Measurements from ENCODE around the gene CAMKMT.

Gene CAMKMT
- 1.0 to 5.9 (median 3.2) reads per million in 17 experiments for total RNA-seq

- peak; percentile 98 to 99 (median 98) for DNase-seq
Measured at GRCh38 chr2:44361330-44362206, at the start of gene CAMKMT, which contains the start of gene PREPL. Gene CAMKMT (plus strand): TSS chr2:44361947. Gene PREPL (minus strand): TSS chr2:44361494. CDS start chr2:44346342, 15,152 bp downstream.

- DNase-seq: peak in 3 of 4 experiments; percentile 20 to 48 (median 35)
Measured at GRCh38 chr2:44314362-44314761, 47.4 kb upstream of the CAMKMT start.

DNA sequence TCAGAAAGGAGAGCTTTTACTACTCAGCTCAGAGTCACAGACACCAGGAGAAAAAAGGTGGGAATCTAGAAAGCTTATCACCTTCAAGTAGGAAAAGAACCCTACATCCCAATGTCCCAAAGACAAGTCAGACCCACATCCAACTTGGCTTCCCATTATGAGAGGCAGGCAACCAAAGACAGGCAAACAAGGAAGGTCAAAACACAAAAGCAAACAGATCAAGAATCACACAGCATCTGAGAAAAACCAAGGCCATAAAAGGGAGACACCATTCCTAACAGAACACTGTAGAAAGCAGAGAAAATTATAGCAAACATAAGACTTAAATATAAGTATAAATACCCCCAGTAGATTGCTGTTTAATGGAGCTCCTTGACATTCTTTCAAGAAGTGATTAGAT is 45.8 kb upstream of the CAMKMT start:
- DNase-seq: no peak

DNA sequence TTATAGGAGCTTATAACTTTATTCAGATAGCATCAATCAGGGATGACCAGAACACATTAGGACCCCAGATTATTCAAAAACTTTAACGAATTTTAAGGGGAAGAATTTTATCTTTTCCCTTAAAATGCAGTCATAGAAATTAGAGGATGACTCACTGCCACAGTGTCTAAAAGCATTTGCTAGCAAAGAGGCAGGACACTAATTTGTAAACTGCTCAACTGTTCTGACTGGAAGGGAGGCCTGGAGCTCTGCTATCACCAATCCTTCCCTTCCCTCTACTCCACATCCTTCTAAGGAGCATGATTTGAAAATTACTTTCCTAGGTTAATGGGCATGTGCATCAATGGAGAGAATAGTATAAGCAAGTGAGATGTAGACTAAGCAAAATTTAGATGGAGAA is 40.9 kb upstream of the CAMKMT start:
- no peak for DNase-seq

DNA sequence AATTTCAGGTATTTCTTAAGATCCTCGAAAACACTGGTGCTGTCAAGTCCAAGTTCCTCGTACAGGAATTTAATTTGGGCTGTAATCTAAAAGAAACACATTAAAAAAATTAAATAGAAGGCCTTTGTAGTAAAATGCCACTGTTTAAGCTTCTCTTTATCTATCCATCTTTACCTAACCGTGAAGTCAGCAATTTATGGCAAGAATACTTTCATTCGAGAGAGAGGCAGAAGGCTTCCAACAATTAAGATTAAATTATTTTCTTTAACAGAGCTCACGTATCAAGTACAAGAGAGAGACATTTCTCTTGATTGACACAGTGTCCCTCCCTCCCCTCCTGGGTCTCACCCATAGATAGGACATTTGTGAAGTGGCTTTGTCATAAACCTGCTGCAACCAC is 40.4 kb upstream of the CAMKMT start:
- no peak for DNase-seq

DNA sequence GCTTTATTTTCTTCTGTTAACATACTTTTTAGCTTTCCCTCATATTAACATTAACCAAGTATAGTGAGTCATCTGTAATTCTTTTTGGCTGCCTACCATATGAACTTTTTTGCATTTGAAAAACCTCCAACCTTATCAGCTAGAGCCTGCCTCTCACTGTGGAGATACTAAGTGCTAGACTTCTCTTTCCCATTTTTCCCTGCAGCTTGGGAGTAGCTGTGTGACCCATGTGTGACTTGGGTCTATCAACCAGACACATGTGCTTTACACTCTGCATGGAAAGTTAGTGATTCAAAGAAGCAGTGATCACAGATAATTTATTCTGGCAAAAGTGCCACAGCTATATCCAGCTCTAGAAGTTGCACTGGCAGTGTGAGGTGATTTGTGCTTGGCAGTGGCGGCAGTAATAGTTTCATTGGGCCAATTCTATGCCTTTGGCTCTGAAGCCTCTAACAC is 36.7 kb upstream of the CAMKMT start:
- no peak for DNase-seq

DNA sequence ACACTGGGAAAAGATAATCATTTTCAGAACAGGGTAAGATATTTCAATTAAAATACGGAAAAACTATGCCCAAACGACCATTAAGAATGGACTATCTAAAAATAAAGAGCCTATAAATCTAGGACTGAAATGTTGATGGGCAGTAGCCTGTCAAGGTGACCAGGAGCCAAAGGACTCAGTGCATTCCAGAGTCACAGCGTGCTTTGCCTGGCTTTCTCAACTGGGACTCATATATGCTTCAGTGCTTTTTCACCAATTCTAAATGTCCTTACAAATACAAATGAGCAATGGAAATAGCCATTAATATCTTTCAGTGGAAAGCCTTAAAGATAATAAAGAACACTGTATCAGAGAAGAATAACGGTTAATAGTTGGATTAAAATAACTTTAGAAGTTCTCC is 35.9 kb upstream of the CAMKMT start:
- DNase-seq: no peak

DNA sequence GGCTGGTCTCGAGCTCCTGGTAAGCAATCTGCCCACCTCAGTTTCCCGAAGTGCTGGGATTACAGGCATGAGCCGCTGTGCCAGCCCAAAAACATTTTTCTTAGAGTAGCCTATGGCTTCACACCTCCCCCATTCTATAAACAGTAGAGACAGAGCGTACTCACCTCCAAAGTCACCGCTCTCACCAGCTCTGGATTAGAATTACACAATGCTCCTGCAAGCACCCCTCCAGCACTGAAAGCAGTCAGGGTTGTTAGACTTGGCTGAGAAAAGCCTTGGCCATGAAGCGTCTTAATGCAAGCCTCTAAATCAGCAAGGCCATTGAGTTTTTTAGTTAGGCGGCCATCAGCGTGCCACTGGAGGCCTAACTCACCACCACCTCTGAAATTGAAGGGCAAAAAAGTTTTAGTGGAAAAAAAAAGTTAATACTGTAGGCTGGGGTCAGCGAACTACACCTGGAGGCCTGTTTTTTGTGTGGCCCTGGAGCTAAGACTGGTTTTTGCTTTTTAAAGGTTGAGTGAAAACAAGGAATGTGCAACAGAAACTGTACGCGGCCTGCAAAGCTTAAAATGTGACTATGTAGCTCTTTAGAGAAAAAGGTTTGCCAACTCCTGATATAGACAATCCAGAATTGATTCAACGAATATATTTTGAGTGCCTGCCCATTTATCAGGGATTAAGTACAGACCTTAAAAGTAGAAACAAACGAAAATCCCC is 35.0 kb upstream of the CAMKMT start:
- no peak for DNase-seq

GRCh38 chr2:44328750-44329149 is 33.0 kb upstream of the CAMKMT start:
- no peak for DNase-seq

- no peak for DNase-seq
Measured at GRCh38 chr2:44329343-44329742, 32.4 kb upstream of the CAMKMT start.

DNA sequence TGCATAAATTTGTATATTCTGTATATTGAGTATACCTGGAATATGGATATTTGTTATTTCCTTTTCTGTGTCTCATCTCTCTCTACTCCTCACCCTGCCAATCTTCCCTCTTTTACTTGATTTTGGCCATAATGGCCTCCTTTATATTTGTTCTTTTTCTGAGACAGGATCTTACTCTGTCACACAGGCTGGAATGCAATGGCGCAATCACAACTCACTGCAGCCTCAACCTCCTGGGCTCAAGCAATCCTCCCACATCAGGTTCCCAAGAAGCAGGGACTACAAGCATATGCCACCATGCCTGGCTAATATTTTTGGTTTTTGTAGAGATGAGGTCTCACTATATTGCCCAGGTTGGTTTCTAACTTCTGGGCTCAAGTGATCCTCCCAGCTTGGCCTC is 30.9 kb upstream of the CAMKMT start:
- peak in 2 of 4 experiments; percentile 6 to 11 for DNase-seq

GRCh38 chr2:44333994-44334393 is 27.8 kb upstream of the CAMKMT start:
- no peak for DNase-seq

GRCh38 chr2:44335806-44336538 is 25.8 kb upstream of the CAMKMT start:
- no peak for DNase-seq

GRCh38 chr2:44342854-44343253 is 18.9 kb upstream of the CAMKMT start:
- DNase-seq: peak in 2 of 4 experiments; percentile 4 to 10

DNA sequence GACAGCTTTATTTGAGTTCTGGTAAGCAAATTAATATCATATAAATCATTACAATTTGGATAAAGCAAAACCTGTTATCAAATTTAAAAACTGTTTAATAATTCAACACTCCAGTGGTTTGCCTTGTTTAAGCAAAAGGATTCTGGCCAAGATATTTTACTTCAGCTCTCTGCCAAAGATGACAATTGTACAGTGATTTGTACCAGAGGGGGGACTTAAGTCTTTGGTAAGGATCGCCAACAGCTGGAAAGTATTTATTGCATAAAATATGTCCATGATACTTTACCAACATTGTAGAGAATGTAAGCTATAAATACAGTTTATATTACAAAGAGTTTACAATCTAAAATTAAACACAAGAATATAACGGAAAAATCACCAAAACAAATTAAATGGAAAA is 14.2 kb upstream of the CAMKMT start:
- no peak for DNase-seq

GRCh38 chr2:44348400-44348799 is 13.3 kb upstream of the CAMKMT start:
- no peak for DNase-seq

GRCh38 chr2:44349506-44349905 is 12.2 kb upstream of the CAMKMT start:
- DNase-seq: no peak

DNA sequence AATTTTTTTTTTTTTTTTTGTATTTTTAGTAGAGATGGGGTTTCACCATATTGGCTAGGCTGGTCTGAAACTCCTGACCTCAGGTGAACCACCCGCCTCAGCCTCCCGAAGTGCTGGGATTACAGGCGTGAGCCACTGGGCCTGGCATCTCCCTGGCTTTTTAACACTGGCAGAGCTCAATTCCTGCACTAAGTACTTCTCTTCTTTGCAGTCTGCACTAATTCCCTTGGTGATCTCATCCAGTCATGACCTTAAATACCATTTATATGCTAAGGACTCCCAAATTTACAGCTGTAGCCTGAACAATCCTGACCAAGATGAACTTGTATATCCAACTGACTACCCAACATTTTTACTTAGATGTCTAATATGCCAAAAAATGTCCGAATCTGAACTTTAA is 10.7 kb upstream of the CAMKMT start:
- DNase-seq: no peak

- DNase-seq: no peak
Measured at GRCh38 chr2:44351676-44352075, 10.1 kb upstream of the CAMKMT start.

GRCh38 chr2:44352510-44352909 is 9.2 kb upstream of the CAMKMT start:
- no peak for DNase-seq

GRCh38 chr2:44354761-44355160 is 7.0 kb upstream of the CAMKMT start:
- DNase-seq: no peak

GRCh38 chr2:44358503-44358902 is 3.2 kb upstream of the CAMKMT start:
- DNase-seq: peak; percentile 10 to 24 (median 16)
